Stimulated activated CD4-positive, alpha-beta T cell treated with anti-CD3 and anti-CD28 coated beads, Interleukin-4, amount 100 ng/mL, for 24 hours (primary cell): Measurements from ENCODE around the gene ADGRA1.

ENCODE experiments used
- DNase-seq: peaks from one replicate; pipeline ENCODE4 v3.0.0-alpha.2; 2020

The ADGRA1 gene

GRCh38 chr10:133114726-133115452 is 27.2 kb downstream of the ADGRA1 start:
- DNase-seq = no peak

- no peak for DNase-seq
These were observed 27.7 kb downstream of the ADGRA1 start for GRCh38 chr10:133115453-133115842.

- DNase-seq = no peak
These were observed 28.3 kb downstream of the ADGRA1 start for GRCh38 chr10:133115976-133116375.

GRCh38 chr10:133116455-133116854 is 28.7 kb downstream of the ADGRA1 start:
- no peak for DNase-seq

- no peak for DNase-seq
These were observed 29.4 kb downstream of the ADGRA1 start for GRCh38 chr10:133117036-133117687.

- DNase-seq = no peak
These were observed 30.0 kb downstream of the ADGRA1 start for GRCh38 chr10:133117688-133118071.

GRCh38 chr10:133121479-133121878 is 33.8 kb downstream of the ADGRA1 start:
- no peak for DNase-seq

- no peak for DNase-seq
These were observed 34.6 kb downstream of the ADGRA1 start for GRCh38 chr10:133122171-133122935.

GRCh38 chr10:133123050-133123745 is 35.5 kb downstream of the ADGRA1 start:
- no peak for DNase-seq

GRCh38 chr10:133123746-133124356 is 36.1 kb downstream of the ADGRA1 start:
- DNase-seq = no peak

GRCh38 chr10:133124357-133125211 is 36.9 kb downstream of the ADGRA1 start:
- no peak for DNase-seq

GRCh38 chr10:133125901-133126300 is 38.2 kb downstream of the ADGRA1 start:
- DNase-seq = no peak

GRCh38 chr10:133126431-133127290 is 38.9 kb downstream of the ADGRA1 start:
- DNase-seq = no peak

GRCh38 chr10:133127291-133128125 is 39.8 kb downstream of the ADGRA1 start:
- DNase-seq = peak; percentile 18

GRCh38 chr10:133128126-133129070 is 40.7 kb downstream of the ADGRA1 start:
- DNase-seq = no peak

GRCh38 chr10:133129071-133129858 is 41.5 kb downstream of the ADGRA1 start:
- DNase-seq = no peak

GRCh38 chr10:133129859-133130495 is 42.3 kb downstream of the ADGRA1 start:
- no peak for DNase-seq
